Activated naive CD4-positive, alpha-beta T cell treated with anti-CD3 and anti-CD28 coated beads, Interleukin-2, amount 10 ng/mL, durations not matched to agents 7 days and 5 days (primary cell): ENCODE results near the gene SETD7.

Experiments
- CTCF ChIA-PET: fragments of 350-600 bp; sonication (Branson Sonifier 250); formaldehyde crosslinking; loops from one replicate; lab custom pipeline; 2021; ENCODE audit warnings: antibody characterized with exemption; lab: Charles Lee
- DNase-seq: peaks from one replicate; pipeline ENCODE4 v3.0.0-alpha.2; 2020
- H3K27ac Mint-ChIP-seq: one replicate; pipeline ENCODE4 v1.8.0; 2021; ENCODE audit warnings: mild to moderate bottlenecking, moderate library complexity, mixed read lengths
- H3K27me3 Mint-ChIP-seq: one replicate; pipeline ENCODE4 v1.8.0; 2021; ENCODE audit warnings: mild to moderate bottlenecking, mixed read lengths
- H3K36me3 Mint-ChIP-seq: one replicate; pipeline ENCODE4 v1.8.0; 2021; ENCODE audit warnings: mixed read lengths
- H3K4me1 Mint-ChIP-seq: one replicate; pipeline ENCODE4 v1.8.0; 2021; ENCODE audit warnings: mixed read lengths
- H3K4me3 Mint-ChIP-seq: one replicate; pipeline ENCODE4 v1.8.0; 2021; ENCODE audit warnings: mild to moderate bottlenecking, moderate library complexity, mixed read lengths
- H3K9me3 Mint-ChIP-seq: one replicate; pipeline ENCODE4 v1.8.0; 2021; ENCODE audit warnings: mixed read lengths

Gene SETD7

GRCh38 chr4:139587446-139587845 is 31.4 kb upstream of the SETD7 start:
- Mint-ChIP-seq H3K4me1 (no peaks in the 10 kb centered on the region), H3K36me3 (no peaks in the 10 kb centered on the region), H3K4me3 (no peak overlapping the region), H3K9me3 (no peaks in the 10 kb centered on the region), H3K27ac (no peak overlapping the region), H3K27me3 (peaks cover 14% of the 10 kb centered on the region)
- DNase-seq, result no peak
- CTCF ChIA-PET, result no interaction called here

DNA sequence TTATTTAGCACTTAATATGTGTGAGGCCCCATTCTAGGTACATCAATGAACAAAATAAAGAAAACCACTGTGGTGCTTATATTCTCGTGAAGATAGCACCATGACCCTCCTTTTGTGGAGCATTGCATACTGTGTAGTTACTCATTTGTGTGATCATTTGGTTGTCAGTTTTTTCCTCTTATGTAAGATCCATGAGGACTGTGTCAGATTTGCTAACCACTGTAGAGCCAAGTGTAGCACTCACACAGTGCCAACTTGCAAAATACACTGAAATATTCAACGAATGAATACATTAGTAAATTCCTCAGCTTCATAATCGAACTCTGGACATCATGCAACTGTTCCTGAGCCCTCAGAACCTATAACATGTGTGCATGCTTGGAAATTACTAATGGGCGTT is 29.5 kb upstream of the SETD7 start:
- DNase-seq, result no peak
- Mint-ChIP-seq H3K27ac (no peak overlapping the region), H3K36me3 (no peaks in the 10 kb centered on the region), H3K9me3 (no peaks in the 10 kb centered on the region), H3K4me3 (no peak overlapping the region), H3K27me3 (peaks cover 21% of the 10 kb centered on the region), H3K4me1 (no peaks in the 10 kb centered on the region)
- CTCF ChIA-PET, result interaction anchor here (0.7 kb wide), 1 partner anchor 76 kb away, joined by 3 read pairs; no protein-coding TSS in a partner anchor

GRCh38 chr4:139584784-139585183 is 28.8 kb upstream of the SETD7 start:
- CTCF ChIA-PET, result no interaction called here
- no peak for DNase-seq
- Mint-ChIP-seq H3K27ac (no peak overlapping the region), H3K4me1 (no peaks in the 10 kb centered on the region), H3K36me3 (no peaks in the 10 kb centered on the region), H3K4me3 (no peak overlapping the region), H3K27me3 (peaks cover 24% of the 10 kb centered on the region), H3K9me3 (no peaks in the 10 kb centered on the region)

GRCh38 chr4:139584013-139584412 is 28.0 kb upstream of the SETD7 start:
- Mint-ChIP-seq H3K27ac (no peak overlapping the region), H3K9me3 (no peaks in the 10 kb centered on the region), H3K36me3 (no peaks in the 10 kb centered on the region), H3K4me3 (no peak overlapping the region), H3K27me3 (peaks cover 25% of the 10 kb centered on the region), H3K4me1 (no peaks in the 10 kb centered on the region)
- DNase-seq, result no peak
- CTCF ChIA-PET, result no interaction called here

- no peaks in the 10 kb centered on the region for H3K4me1 Mint-ChIP-seq
- no peaks in the 10 kb centered on the region for H3K9me3 Mint-ChIP-seq
- no peak overlapping the region for H3K4me3 Mint-ChIP-seq
- peaks cover 30% of the 10 kb centered on the region for H3K27me3 Mint-ChIP-seq
- no peaks in the 10 kb centered on the region for H3K36me3 Mint-ChIP-seq
- CTCF ChIA-PET, result interaction anchor here (0.7 kb wide), 1 partner anchor 791 kb away, joined by 3 read pairs; no protein-coding TSS in a partner anchor
- no peak for DNase-seq
- no peak overlapping the region for H3K27ac Mint-ChIP-seq
Measured at GRCh38 chr4:139582044-139582443, 26.0 kb upstream of the SETD7 start.

DNA sequence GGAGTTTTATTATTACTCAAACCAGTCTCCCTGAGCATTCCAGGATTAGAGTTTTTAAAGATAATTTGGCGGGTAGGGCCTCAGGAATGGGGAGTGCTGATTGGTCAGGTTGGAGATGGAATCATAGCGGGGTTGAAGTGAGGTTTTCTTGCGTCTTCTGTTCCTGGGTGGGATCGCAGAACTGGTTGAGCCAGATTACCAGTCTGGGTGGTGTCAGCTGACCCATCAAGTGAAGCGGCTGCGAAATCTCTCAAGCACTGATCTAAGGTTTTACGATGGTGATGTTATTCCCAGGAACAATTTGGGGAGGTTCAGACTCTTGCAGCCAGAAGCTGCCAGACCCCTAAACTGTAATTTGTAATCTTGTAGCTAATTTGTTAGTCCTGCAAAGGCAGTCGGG is 25.1 kb upstream of the SETD7 start:
- H3K4me3 Mint-ChIP-seq, result no peak overlapping the region
- no peak overlapping the region for H3K27ac Mint-ChIP-seq
- CTCF ChIA-PET, result interaction anchor here (1.5 to 1.6 kb wide), 2 partner anchors 22 to 76 kb away, joined by 3 read pairs; no protein-coding TSS in a partner anchor
- no peaks in the 10 kb centered on the region for H3K36me3 Mint-ChIP-seq
- H3K4me1 Mint-ChIP-seq, result no peaks in the 10 kb centered on the region
- H3K9me3 Mint-ChIP-seq, result no peaks in the 10 kb centered on the region
- DNase-seq, result no peak
- H3K27me3 Mint-ChIP-seq, result peaks cover 24% of the 10 kb centered on the region

DNA sequence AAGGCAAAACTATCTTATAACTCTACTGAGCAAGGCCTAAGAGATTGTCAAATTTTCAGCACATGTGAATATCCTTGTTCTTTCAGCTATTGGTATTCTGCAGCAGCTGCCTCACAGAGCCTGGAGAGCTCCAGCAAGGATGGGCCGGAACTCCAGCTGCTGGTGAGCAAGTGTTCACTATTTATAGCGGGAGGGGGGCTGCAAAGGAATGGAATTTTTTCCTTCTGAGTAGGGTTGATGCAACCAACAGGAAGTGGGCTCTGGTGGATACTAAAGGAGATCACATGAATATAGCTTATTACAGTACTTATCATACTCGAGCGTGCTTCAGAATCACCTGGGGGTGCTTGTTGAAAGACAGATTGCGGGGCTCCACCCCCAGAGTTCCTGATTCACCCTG is 20.2 kb upstream of the SETD7 start:
- H3K27me3 Mint-ChIP-seq, result peaks cover 20% of the 10 kb centered on the region
- H3K4me1 Mint-ChIP-seq, result no peaks in the 10 kb centered on the region
- no peak for DNase-seq
- no peaks in the 10 kb centered on the region for H3K9me3 Mint-ChIP-seq
- CTCF ChIA-PET, result interaction anchor here (0.9 kb wide), 2 partner anchors 41 to 45 kb away, joined by 3 read pairs; no protein-coding TSS in a partner anchor
- no peak overlapping the region for H3K4me3 Mint-ChIP-seq
- no peaks in the 10 kb centered on the region for H3K36me3 Mint-ChIP-seq
- no peak overlapping the region for H3K27ac Mint-ChIP-seq

DNA sequence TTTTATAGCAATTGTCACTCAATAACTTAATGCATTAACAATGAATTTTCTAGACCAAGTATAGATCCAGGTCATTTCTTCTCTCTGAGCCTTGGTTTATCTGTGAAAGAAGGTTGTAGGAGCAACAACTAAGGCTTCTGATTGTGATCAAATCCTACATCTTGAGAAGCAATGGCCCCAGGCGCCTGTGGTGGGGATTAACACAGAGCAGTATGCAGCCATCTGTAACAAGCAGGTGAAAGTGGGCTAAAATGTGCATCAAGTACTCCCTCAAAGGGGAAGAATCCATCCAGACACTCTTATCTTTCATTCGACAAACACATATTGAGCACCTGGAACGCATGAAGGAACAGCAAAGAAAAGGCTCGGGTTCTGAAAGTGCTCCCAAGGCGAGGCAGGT is 19.1 kb upstream of the SETD7 start:
- CTCF ChIA-PET, result no interaction called here

DNA sequence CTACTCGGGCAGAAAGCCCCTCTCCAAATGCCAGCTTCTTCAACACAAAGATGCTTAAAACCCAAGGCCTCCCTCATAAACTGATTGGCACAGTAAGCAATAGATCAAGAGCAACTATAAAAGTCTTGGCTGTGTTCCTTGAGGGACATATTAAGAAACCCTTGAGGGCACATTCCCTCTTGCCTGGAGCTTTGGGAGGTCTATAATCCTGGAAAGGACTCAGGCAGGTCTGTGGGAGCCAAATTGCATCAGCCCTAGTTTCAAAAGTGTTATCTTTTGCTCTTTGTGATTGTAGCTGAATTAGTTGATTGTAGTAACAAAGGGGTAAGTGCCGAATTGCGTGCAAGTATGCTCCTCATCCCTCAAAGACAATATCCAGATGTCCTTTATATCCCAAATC is 18.6 kb upstream of the SETD7 start:
- Mint-ChIP-seq H3K4me1 (no peaks in the 10 kb centered on the region), H3K36me3 (no peaks in the 10 kb centered on the region), H3K9me3 (no peaks in the 10 kb centered on the region), H3K4me3 (no peak overlapping the region), H3K27ac (no peak overlapping the region), H3K27me3 (peaks cover 9% of the 10 kb centered on the region)
- CTCF ChIA-PET, result no interaction called here
- no peak for DNase-seq

More for the DNA sequence above, 19.1 kb upstream of the SETD7 start:
- H3K27me3 Mint-ChIP-seq, result peaks cover 9% of the 10 kb centered on the region
- H3K36me3 Mint-ChIP-seq, result no peaks in the 10 kb centered on the region
- no peaks in the 10 kb centered on the region for H3K4me1 Mint-ChIP-seq
- H3K27ac Mint-ChIP-seq, result no peak overlapping the region
- H3K4me3 Mint-ChIP-seq, result no peak overlapping the region
- no peak for DNase-seq
- H3K9me3 Mint-ChIP-seq, result no peaks in the 10 kb centered on the region

DNA sequence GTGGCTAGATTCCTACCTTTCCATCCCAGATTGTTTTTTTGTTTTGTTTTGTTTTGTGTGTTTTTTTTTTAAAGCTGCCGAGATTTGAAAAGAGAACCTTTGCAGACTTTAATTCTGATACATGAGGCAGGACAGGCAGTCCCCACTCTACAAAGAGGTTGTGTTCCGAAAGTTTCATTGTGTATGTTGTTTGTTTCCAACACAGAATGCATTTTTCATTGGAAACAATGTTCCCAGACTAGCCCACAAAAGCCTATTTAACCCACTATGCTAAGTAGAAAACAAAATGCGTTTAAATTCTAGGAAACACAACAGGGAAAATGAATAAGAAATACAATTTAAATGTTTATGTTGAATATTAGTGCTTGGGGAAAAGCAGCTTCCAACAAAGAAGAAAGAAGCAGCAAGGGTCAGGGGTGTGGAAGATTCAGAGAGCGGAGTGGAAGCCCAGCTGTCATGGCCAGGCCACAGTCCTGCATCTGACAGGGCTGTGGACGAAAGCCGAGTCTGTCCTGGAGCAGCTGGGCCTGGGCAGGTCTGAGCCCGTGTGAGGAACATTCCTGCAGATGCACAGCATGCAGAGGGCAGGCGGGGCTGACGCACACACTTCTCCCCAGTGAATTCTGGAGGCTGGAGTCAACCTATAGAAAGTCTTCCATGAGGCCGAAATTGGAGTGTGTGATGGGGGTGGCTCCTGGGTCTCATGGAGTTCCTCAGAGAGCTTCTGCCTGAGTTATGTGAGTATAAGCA is 12.4 kb upstream of the SETD7 start:
- H3K27me3 Mint-ChIP-seq, result peaks cover 11% of the 10 kb centered on the region
- H3K9me3 Mint-ChIP-seq, result no peaks in the 10 kb centered on the region
- no peak overlapping the region for H3K4me3 Mint-ChIP-seq
- no peak overlapping the region for H3K27ac Mint-ChIP-seq
- DNase-seq, result no peak
- no peaks in the 10 kb centered on the region for H3K36me3 Mint-ChIP-seq
- no peaks in the 10 kb centered on the region for H3K4me1 Mint-ChIP-seq
- CTCF ChIA-PET, result no interaction called here

GRCh38 chr4:139567159-139567870 is 11.3 kb upstream of the SETD7 start:
- no peaks in the 10 kb centered on the region for H3K36me3 Mint-ChIP-seq
- H3K4me3 Mint-ChIP-seq, result no peak overlapping the region
- H3K27me3 Mint-ChIP-seq, result peaks cover 11% of the 10 kb centered on the region
- H3K9me3 Mint-ChIP-seq, result no peaks in the 10 kb centered on the region
- no peak for DNase-seq
- H3K27ac Mint-ChIP-seq, result no peak overlapping the region
- H3K4me1 Mint-ChIP-seq, result no peaks in the 10 kb centered on the region
- CTCF ChIA-PET, result no interaction called here

DNA sequence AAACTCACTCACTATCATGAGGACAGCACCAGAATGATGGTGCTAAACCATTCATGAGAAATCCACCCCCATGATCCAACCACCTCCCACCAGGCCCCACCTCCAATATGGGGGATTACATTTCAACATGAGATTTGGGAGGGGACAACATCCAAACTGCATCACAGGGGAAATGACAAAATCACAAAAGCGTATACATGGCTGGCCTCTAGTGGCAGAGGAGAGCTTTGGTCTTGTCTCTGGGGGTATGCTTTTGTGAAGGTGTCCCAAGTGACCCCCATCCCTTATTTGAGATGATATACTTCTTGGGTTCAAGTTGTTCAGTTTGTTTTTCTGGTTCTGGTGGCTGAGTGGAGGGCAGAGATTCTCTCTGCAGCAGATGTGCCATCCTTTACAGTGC is 8.5 kb upstream of the SETD7 start:
- CTCF ChIA-PET, result interaction anchor here (1.6 kb wide), 1 partner anchor 33 kb away, joined by 6 read pairs; no protein-coding TSS in a partner anchor
- Mint-ChIP-seq H3K9me3 (no peaks in the 10 kb centered on the region), H3K36me3 (no peaks in the 10 kb centered on the region), H3K27ac (no peak overlapping the region), H3K4me1 (peaks cover 11% of the 10 kb centered on the region), H3K4me3 (no peak overlapping the region), H3K27me3 (peaks cover 16% of the 10 kb centered on the region)
- no peak for DNase-seq

GRCh38 chr4:139563515-139563914 is 7.5 kb upstream of the SETD7 start:
- CTCF ChIA-PET, result interaction anchor here (1.6 kb wide), 1 partner anchor 32 kb away, joined by 6 read pairs; no protein-coding TSS in a partner anchor
- DNase-seq, result no peak

DNA sequence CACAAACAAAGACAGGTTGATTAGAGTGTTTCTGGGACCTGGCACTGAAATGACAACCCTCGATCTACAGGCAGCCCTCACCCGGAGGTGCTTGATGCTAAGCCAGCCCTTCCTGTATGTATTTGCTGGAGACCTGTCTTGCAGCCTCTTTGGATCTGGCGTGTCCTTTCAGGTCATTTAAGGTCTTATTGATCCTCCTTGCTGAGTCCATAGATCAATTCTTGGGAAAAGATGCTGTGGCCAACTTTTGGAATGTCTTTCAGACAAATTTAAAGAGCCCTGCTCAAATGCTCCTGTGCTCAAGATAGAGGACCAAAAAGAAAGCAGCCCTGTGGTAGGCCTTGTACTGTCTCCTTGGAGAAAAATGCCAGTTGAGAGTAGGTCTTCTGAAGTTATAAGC is 6.8 kb upstream of the SETD7 start:
- H3K27ac Mint-ChIP-seq, result no peak overlapping the region
- H3K4me1 Mint-ChIP-seq, result peaks cover 24% of the 10 kb centered on the region
- peaks cover 27% of the 10 kb centered on the region for H3K27me3 Mint-ChIP-seq
- H3K4me3 Mint-ChIP-seq, result no peak overlapping the region
- no peaks in the 10 kb centered on the region for H3K9me3 Mint-ChIP-seq
- no peaks in the 10 kb centered on the region for H3K36me3 Mint-ChIP-seq
- CTCF ChIA-PET, result no interaction called here
- no peak for DNase-seq

More at GRCh38 chr4:139563515-139563914, 7.5 kb upstream of the SETD7 start:
- Mint-ChIP-seq H3K27me3 (peaks cover 21% of the 10 kb centered on the region), H3K4me1 (peaks cover 17% of the 10 kb centered on the region), H3K4me3 (no peak overlapping the region), H3K36me3 (no peaks in the 10 kb centered on the region), H3K27ac (no peak overlapping the region), H3K9me3 (no peaks in the 10 kb centered on the region)
